NCI-H748 treated with DMSO at 0.1 percent for 48 hours (cell line): ENCODE results near the gene NCAM2.
A peak's percentile ranks its signal among the peaks of the same experiment; 100 is the strongest.

Source experiments
- DNase-seq: peaks from one replicate; lab custom pipeline; 2025; lab: John Stamatoyannopoulos, UW

The NCAM2 gene

DNA sequence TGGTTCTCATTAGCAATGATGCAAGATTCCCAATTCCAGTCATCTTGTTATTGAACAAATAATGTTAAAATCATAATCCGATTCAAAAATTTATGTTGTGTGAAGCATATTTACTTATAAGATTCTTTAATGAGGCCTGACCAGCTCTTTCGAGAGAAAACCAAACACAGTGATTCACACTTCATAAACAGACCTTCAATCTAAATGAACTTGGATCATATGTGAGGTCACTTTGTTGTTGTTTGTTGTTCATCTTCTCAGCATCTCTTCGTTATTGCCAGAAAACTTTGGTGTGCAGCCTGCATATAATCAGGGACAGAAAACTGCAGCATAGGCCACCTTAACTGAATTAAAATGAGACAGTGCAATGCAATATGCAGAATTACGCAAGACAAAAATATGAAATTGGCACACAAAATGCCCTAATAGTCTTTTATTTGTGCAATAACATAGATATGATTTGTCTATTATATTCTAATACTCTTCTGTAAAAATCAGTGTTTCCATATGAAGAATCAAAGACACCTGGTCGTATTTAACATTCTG lies 30.1 kb downstream of the NCAM2 start:
- DNase-seq = no peak

DNA sequence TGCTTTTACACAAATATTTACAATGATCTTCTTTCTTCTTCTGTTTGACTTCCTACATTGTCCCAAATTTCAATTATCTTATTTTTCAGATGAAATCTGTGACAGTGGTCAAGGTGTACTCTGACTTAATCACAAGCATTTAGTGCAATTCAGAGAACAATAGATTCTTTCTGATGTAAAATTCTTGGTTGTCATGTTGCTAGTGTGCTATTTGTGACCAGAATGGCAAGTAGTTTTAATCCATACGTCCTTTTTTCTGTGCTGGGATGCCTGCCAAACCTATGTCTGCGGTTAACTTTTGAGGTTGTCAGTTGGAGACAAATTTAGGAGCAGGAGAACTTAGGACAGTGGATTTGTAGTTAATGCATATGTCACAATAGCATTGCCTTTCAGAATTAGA lies 31.0 kb downstream of the NCAM2 start:
- peak; percentile 71 for DNase-seq

DNA sequence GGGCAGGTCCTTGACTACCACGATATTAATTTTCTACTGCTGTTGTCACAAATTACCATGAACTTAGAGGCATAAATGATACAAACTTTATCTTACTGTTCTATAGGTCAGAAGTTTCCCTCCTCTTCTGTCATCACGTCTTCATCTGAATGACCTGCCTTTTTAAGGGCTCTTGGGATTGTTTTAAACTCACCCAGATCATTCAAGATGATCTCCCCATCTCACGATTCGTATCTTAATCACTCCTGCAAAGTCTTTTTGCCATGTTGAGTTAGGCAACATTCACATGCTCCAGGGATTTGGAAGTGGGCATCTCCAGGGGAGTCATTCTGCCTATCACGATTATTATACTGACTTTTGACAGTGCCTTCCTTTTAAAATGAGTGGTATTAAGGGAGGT lies 32.1 kb downstream of the NCAM2 start:
- no peak for DNase-seq

DNA sequence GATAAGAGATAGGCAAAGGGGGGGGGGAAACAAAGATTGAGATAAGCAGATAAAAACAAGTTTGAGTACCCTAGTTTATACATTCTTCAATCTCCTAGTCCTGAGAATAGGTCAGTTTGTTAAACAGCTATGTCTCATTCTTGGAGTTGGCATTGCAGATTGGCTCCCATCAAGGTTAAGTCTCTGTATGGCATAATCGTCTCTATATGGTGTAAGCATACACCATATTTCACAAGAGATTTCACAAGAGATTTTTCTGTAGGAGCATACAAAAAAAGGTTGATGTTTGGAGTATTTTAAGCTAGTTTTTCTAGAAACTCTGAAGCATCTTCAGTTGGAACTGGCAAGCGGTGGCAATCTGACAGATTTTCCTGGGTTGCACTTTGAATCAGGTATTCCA lies 35.8 kb downstream of the NCAM2 start:
- DNase-seq = no peak

DNA sequence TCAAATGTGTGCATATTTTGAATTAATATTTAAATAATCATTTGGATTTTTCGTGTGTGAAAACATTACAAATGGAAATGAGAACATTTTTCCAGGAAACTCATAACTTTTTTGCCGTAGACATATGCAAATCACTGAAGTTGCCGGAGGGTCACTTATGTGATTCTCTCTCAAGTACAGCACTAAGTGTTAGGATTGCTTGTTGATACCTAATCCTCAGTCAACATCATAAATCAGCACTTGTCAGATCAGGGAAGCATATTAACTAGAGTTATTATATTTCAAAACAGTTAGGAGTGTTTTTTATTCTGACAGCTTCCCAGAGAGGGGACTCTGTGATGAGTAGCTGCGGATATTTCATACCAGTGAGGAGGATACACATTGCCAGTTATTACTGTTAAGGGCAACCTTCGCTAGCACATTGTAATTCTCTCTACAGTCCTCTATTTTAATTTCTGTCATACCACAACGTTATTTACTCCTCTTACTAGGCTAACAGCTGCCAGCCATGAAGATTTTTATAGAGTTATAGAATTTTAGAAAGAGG lies 41.5 kb downstream of the NCAM2 start:
- DNase-seq = no peak

DNA sequence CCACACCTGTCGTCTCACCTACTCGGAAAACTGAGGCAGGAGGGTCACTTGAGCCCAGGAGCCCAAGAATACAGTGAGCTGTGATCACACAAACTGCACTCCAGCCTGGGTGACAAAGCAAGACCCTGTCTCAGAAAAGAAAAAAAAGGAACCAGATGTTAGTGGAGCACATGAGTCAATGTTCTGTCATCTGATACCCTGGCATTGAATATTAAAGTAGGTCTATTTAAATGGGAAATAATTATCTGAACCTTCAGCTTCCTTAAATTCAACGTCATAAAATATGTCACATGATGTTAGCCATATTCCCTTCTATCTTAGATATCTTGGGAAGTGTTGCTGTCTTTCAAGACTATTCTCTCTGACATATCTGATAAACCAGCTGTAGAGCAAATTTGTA lies 47.3 kb downstream of the NCAM2 start:
- no peak for DNase-seq

DNA sequence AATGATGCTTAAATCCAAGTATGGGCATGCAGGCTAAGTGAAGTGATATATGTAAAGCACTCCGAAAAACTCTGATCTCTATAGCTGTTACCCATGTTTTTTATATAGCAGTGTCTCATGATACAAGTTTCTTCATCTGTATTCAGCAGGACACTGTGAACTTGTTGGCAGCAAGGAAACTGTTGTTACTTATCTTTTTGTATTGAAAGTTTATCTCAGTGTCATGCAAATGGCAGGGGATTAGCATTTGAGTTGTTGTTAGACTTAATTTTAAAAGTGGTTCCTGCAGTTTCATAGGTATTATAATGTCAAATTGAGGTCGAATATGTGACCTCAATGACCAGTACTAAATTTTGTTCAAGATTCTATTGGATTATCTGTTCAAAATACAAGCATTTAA lies 47.9 kb downstream of the NCAM2 start:
- no peak for DNase-seq

DNA sequence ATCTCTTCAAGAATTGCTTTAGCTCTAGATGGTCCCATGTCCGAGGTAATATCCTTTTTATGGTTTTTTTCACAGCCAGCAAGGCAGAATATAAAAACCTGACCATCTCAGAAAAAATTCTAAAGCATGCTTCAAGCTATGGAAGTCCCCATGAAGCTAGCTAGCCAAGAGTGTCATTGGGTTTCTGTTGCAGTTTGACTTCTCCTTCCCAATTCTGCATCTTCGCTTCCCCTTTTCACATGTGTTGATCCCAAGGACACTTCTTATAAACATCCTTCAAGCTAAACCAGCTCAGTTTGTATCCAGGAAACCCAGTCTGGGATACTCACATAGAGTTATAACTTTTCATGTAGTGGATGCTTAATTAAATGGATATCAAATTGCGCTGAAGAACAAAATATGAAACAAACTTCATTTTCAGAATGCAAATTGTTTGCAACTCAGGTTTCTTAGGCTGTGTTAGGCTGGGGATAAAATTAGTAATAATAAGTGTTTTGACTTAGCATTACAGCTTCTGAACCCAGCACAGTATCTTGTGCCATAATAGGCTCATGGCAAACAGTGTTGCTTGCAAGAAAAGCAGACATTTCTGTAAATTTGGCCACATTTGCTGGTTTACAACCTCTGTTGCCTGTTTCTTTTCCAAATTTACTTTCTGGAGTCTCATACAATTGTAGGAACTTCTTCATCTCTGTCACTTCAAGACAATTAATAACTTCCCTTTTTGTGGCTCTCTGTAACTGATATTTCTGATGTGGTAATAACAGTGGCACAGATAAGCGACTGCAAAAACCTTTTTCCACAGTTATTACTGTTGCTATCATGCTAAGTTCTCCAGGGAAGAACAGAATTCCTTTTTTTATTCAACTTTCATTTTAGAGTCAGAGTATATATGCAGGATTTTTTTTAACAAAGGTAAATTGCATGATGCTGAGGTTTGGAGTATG lies 53.2 kb downstream of the NCAM2 start:
- DNase-seq = no peak

DNA sequence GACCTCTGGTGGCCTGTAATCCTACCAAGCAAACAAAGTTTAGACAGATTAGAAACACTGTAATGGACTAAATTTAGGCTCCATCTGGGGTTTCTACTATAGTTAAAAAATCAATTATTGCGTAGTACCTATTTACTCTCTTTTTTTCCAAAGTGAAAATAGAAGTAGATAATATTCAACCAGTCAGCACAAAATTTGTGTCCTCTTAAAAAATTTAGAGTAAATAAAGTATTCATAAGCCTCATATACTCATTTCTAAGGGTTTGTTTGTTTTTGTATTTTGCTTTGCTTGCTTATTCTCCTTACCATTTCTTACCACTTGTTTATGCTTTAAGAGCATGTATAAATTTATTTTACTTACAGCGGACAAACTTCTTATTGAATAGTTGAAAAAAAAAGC lies 54.5 kb downstream of the NCAM2 start:
- no peak for DNase-seq

DNA sequence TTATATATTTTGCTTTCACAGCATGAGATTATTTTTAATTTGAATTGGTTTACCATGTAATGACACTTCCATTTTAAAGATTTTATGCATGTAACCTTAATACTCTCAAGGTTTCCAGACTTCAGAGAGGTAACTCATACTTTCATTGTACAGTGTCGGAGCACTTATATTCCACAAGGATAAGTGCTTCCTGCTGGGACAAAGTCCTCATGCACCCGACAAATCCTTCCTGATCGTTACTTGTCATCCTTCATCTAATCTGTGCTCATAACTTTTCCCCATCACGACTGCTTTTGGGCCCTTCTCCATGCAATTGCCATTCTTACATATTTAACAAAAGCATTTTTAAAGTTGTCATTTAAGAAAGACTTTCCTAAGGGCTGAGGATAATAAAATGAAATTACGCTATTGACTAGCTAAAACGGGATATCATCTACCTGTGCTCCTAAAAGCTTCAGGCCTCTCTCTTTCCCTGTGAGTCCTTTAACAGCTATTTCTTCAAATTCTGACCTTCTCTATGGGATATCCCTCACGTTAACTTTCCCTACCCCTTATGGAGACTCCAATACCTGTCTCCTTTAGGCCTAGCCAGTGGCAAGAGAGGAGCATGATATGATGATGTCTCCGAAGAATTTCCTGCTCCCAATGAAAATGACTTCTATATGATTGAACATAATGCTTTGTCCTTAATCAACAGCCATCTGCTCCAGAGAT lies 59.3 kb downstream of the NCAM2 start:
- DNase-seq = no peak

DNA sequence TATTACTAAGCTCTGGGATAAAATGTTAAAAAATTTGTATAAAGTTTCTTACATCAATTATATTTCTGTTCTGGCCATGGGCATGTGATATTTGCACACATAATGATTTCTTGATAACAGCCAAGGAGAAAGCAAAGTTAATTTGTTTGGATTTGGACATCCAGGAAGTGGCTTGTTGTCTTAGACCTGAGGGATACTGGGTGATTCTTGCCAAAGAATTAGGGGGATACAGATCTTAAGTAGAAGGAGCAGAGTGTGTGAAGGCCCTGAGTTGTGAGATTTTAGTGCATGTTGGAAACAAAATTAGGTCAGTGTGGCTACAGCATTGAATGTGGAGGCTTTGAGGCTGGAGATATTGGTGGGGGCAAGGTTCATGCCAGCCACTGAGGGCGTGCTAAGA lies 65.6 kb downstream of the NCAM2 start:
- DNase-seq = no peak

DNA sequence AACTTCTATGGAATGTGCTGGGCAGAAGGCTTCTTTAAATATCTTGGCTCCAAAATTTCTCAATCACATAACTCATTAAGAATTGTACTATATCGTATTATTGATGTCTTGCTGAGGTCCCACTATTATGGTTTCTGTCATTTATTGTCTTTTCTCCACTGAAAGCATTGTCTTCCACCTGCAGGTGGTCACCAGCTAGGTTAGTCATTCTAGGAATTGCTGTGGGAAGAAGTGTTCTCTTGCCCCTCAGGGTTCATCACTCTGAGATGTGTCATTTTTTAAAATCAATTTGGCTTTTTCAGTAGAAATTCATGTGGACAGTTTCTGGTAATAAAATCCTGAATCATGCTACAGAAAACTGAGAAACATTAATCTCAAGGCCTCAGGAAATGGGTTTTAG lies 66.1 kb downstream of the NCAM2 start:
- no peak for DNase-seq

DNA sequence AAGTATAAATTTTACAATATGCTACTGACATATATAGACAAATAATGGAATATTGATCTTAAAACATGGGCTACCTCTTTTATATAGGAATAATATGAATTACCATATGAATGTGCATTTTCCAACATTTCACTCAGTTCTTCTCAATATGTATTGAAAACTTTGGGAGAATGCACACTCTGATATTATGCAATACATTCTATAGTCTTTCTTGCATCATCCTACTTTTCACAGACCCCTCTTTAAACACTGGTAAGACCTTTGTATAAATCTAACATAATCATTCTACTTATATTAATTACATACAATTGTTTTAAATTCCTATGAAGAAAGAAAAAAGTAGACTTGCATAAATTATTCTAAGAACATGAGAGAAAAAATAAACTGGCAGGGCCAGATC lies 69.2 kb downstream of the NCAM2 start:
- DNase-seq = no peak

DNA sequence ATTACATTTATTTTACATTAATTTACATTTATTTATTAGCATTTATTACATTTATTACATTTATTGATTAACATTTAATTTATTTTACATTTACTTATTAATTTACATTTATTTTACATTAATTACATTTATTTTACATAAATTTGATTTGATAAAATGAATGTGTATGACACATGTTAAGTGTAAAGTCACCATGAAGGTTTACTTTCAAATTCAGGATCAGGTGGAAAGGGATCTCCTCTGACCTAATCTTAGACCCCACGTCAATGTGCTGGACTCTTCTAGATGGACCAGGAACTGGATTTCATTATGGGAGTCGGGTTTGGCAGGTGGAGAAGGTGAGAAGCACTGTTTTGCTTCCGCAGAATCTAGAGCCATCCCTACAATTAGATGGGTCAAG lies 76.1 kb downstream of the NCAM2 start:
- no peak for DNase-seq

DNA sequence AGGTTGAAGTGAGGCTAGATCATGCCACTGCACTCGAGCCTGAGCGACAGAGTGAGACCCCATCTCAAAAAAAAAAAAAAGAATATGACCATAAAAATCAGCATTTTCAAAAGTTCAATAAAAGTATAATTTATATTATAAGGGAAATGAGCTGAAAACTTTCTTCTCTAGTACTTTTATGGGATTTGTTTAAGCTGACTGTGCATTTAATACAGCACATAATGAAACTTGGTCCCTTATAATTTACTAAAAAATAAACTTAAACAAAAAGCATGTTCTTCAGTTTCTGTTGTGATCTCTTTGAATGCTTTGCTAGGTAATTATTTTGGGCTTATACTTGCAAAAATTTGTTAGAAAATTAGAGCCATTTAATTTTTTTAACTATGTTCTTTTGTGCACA lies 77.8 kb downstream of the NCAM2 start:
- DNase-seq = no peak

DNA sequence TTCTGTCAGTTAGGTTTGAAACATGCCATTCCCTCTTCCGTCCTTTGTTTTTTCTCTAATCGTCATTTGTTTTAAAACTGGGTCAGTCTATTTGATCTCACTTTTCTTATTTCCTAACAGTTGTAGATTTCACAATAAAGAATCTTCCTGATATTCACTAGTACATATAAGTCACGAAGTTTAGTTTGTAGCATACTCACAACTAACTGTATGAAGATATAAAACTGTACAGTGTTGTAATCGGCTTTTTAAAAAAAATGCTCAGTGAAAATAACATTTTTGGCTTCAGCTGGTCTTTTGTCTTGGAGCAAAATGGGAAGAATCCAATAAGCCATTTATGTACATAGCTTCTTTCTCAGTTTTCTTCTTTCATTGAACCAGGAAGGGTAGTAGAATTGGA lies 78.3 kb downstream of the NCAM2 start:
- DNase-seq = no peak

DNA sequence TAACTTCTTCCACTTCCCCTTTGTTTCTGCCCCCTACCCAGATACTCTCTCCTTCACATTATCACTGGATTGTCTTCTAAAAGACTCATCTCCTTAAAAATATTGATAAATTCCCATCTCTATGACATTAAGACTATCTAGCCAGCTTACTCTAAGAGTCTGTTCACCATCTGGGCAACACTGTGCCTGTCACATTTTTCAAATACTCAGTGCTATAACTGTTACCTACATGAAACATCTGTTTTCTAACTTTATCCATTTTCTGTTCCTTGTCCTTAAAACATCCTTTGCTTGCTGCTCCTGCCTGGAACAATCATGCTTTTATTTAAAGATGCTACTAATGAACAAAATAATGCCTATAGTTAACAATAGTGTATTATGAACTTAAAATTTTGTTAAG lies 81.4 kb downstream of the NCAM2 start:
- DNase-seq = no peak

DNA sequence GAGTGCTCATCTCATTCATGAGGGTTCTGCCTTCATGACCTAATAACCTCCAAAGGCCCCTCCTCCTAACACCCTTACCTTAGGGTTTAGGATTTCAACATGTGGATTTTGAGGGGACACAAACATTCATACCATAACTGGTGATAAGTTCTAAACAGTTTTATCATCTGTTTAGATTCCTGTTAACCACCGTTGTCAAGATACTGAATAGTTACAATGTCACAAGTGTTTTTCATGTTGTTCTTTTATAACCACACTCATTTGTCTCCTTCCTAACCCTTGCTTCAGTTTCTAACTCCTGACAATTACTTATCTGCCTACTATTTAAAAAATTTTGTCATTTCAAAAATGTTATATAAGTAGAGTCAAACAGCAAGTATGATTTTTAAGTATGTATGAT lies 86.0 kb downstream of the NCAM2 start:
- no peak for DNase-seq

DNA sequence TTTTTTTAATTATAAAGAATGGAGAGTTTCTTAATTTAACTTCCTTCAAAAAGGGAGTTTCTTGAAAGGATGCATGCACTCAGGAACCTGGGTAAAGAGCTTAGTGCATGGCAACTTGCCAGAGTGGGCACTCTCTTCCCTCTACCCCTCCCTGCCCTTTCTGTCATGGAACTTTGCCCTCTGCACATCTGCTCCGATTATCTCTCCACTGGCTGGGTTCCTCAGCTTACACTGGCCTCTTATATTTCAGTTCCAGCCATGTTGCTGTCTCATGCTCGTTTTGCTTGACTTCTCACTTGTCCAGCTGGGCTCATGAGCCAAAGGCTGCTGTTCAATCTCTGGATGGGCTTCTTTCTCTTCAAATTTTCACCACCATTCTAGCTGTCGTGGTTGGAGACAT lies 87.0 kb downstream of the NCAM2 start:
- DNase-seq = peak; percentile 1

DNA sequence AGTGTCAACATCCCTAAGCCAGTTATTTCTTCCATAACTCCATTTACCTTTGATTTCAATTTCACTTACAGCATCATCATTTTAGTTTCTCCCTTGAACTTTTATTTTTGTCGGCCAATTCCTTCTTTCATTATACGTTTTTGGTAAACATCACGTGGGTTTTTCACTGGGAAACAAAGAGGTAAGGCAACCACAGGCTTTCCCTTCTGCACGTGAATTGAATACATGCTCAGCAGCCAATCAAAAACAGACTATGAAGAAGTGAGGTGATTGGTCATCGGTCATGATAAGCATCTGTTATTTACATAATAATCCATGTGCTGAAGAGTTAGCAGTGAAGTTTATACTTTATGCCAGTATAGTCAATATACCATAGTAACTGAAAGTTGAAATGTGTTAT lies 98.7 kb downstream of the NCAM2 start:
- peak; percentile 71 for DNase-seq

DNA sequence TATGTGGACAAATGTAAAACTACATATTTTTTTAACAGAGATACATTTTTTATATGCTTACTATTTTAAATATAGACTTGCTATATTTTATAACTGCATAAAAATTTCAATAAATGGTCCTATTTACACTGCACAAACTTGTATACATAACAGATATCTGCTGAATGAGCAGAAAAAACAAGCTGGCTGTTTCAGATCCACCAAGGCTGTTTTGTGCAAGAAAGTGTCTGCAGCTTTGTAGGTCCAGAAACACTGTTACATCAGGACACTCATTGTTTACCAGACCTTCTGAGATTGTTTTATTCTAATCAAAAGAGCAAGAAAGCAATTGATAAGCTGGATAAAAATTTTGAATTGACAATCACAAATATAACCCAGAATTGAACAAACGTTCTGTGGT lies 99.3 kb downstream of the NCAM2 start:
- DNase-seq = no peak

DNA sequence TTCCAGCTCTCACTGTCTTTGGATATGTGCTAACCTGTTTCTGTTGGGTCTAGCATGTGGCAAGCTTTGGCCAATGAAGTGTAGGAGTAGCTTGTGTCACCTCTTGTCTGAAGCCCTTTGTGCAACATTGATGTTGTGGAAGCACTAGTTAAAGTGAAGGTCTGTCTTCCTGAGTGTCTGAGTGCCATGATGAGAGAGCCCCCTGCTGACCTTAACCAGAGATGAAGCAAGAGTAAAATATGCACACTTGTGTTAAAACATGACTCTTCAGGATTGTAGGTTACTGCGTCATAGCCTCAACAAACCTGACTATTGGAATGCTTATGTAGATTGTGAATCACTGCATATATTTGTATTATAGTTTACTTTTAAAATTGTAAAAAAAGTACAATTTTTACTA lies 103.7 kb downstream of the NCAM2 start:
- DNase-seq = peak; percentile 13

DNA sequence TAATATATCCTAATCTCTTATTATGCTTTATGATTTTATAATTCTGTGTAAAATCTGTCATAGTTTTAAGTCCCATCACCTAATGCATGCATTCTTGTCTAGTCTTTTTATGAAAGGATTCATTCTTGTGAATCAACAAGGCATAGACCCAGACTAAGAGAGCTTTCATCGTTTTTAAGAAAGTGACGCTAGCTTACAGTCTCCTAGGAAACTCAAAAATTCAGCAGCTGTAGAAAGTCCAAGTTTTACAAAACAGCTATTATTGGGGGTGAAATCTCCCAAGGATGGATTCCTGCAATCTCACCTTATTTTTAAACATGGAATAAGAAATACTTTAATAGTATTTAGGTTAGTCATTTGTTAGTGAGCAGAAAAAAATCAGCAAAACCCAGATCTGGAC lies 104.7 kb downstream of the NCAM2 start:
- no peak for DNase-seq
